IPS-11a (cell line): ENCODE data around the gene SMIM7.

Source experiments
- H3K4me3 ChIP-seq: one replicate; pipeline ENCODE4 v1.5.1; 2013; ENCODE audit warnings: low read depth, low read length, control low read depth

The SMIM7 gene

GRCh38 chr19:16598848-16599247, 61.1 kb downstream of the SMIM7 start:
- H3K4me3 ChIP-seq, result no peak overlapping the region

GRCh38 chr19:16596399-16596798, 63.5 kb downstream of the SMIM7 start:
- no peak overlapping the region for H3K4me3 ChIP-seq
